ENCODE data around the gene TSEN15. TPM values are rescaled to one million over a fixed set of nuclear protein-coding genes. Genes with fewer than 3 reads are reported as not detected.

Gene TSEN15
- total RNA-seq, 1 experiment from 2014 or later: 97.5 TPM

- DNase-seq (ENCODE audit: unreplicated experiment): no peak
- H3K9me3 Mint-ChIP-seq (ENCODE audit: unreplicated experiment): no peaks in the 10 kb centered on the region
- H3K27me3 Mint-ChIP-seq (ENCODE audit: insufficient read depth, unreplicated experiment): peaks cover 26% of the 10 kb centered on the region
- ChIA-PET CTCF (interaction anchor here (0.6 to 0.7 kb wide), 2 partner anchors 18 to 515 kb away, joined by 3 read pairs; no protein-coding TSS in a partner anchor), POLR2A (interaction anchor here (0.6 kb wide), 1 partner anchor 649 kb away, joined by 3 read pairs; no protein-coding TSS in a partner anchor)
- intact Hi-C loops (cut with micrococcal nuclease): no loop called here
- H3K27ac Mint-ChIP-seq (ENCODE audit: low read depth, unreplicated experiment): no peak overlapping the region
- BruUV-seq (replicated peaks): no TSS peak
- no peaks in the 10 kb centered on the region for H3K4me1 Mint-ChIP-seq (ENCODE audit: insufficient read depth, unreplicated experiment)
- H3K36me3 Mint-ChIP-seq (ENCODE audit: insufficient read depth, unreplicated experiment): no peaks in the 10 kb centered on the region
- H3K4me3 Mint-ChIP-seq (ENCODE audit: unreplicated experiment): no peak overlapping the region
- TF ChIP-seq CTCF (IDR thresholded peaks at IDR 0.05; ENCODE audit: unreplicated experiment): no peak
These were observed 40.7 kb upstream of the TSEN15 start for GRCh38 chr1:184010788-184011187.

GRCh38 chr1:184012187-184012586 lies 39.3 kb upstream of the TSEN15 start:
- Mint-ChIP-seq H3K27me3 (ENCODE audit: insufficient read depth, unreplicated experiment) (peaks cover 26% of the 10 kb centered on the region), H3K27ac (ENCODE audit: low read depth, unreplicated experiment) (no peak overlapping the region), H3K36me3 (ENCODE audit: insufficient read depth, unreplicated experiment) (no peaks in the 10 kb centered on the region), H3K4me1 (ENCODE audit: insufficient read depth, unreplicated experiment) (no peaks in the 10 kb centered on the region), H3K4me3 (ENCODE audit: unreplicated experiment) (no peak overlapping the region), H3K9me3 (ENCODE audit: unreplicated experiment) (no peaks in the 10 kb centered on the region)
- ChIA-PET CTCF (no interaction called here), POLR2A (no interaction called here)
- no peak for DNase-seq (ENCODE audit: unreplicated experiment)
- intact Hi-C loops (cut with micrococcal nuclease): no loop called here
- no TSS peak for BruUV-seq (replicated peaks)
- TF ChIP-seq CTCF (IDR thresholded peaks at IDR 0.05; ENCODE audit: unreplicated experiment): no peak

GRCh38 chr1:184014271-184014670 lies 37.3 kb upstream of the TSEN15 start:
- POLR2A ChIA-PET: no interaction called here
- H3K4me3 Mint-ChIP-seq (ENCODE audit: unreplicated experiment): no peak overlapping the region

GRCh38 chr1:184016169-184016568 lies 35.4 kb upstream of the TSEN15 start:
- Mint-ChIP-seq H3K27ac (ENCODE audit: low read depth, unreplicated experiment) (no peak overlapping the region), H3K4me3 (ENCODE audit: unreplicated experiment) (no peak overlapping the region), H3K36me3 (ENCODE audit: insufficient read depth, unreplicated experiment) (no peaks in the 10 kb centered on the region), H3K9me3 (ENCODE audit: unreplicated experiment) (no peaks in the 10 kb centered on the region), H3K4me1 (ENCODE audit: insufficient read depth, unreplicated experiment) (no peaks in the 10 kb centered on the region), H3K27me3 (ENCODE audit: insufficient read depth, unreplicated experiment) (peaks cover 26% of the 10 kb centered on the region)
- TF ChIP-seq CTCF (IDR thresholded peaks at IDR 0.05; ENCODE audit: unreplicated experiment): no peak
- ChIA-PET CTCF (interaction anchor here (0.7 kb wide), 1 partner anchor 10 kb away, joined by 3 read pairs; no protein-coding TSS in a partner anchor), POLR2A (interaction anchor here (0.7 kb wide), 1 partner anchor 11 kb away, joined by 3 read pairs; no protein-coding TSS in a partner anchor)
- intact Hi-C loops (cut with micrococcal nuclease): no loop called here
- BruUV-seq (replicated peaks): no TSS peak
- no peak for DNase-seq (ENCODE audit: unreplicated experiment)

More at GRCh38 chr1:184014271-184014670, 37.3 kb upstream of the TSEN15 start:
- intact Hi-C loops (cut with micrococcal nuclease): no loop called here
- CTCF ChIA-PET: no interaction called here
- H3K27me3 Mint-ChIP-seq (ENCODE audit: insufficient read depth, unreplicated experiment): peaks cover 26% of the 10 kb centered on the region
- no peaks in the 10 kb centered on the region for H3K36me3 Mint-ChIP-seq (ENCODE audit: insufficient read depth, unreplicated experiment)
- no TSS peak for BruUV-seq (replicated peaks)
- H3K9me3 Mint-ChIP-seq (ENCODE audit: unreplicated experiment): no peaks in the 10 kb centered on the region
- no peak for DNase-seq (ENCODE audit: unreplicated experiment)
- no peak overlapping the region for H3K27ac Mint-ChIP-seq (ENCODE audit: low read depth, unreplicated experiment)
- no peak for TF ChIP-seq CTCF (IDR thresholded peaks at IDR 0.05; ENCODE audit: unreplicated experiment)
- H3K4me1 Mint-ChIP-seq (ENCODE audit: insufficient read depth, unreplicated experiment): no peaks in the 10 kb centered on the region

Data from MCF 10A (cell line).